GM21717 (cell line): ENCODE results near the gene FOLH1.
"Not testable (repeated sequence)": the region's sequence is repeated elsewhere in the genome, so short reads cannot be mapped to it uniquely, and the experiment has no call there.

Experiments used
- ATAC-seq: cut with Tn5 transposase; IDR thresholded peaks from one replicate; pipeline ENCODE4 v1.9.1; 2021; ENCODE audit warnings: mild to moderate bottlenecking, moderate library complexity; ENCODE audit not compliant: unreplicated experiment

FOLH1 gene

GRCh38 chr11:49184756-49185155 lies 23.6 kb downstream of the FOLH1 start:
- not testable (repeated sequence) for ATAC-seq

- not testable (repeated sequence) for ATAC-seq
Measured at GRCh38 chr11:49177936-49178335, 30.5 kb downstream of the FOLH1 start.

- not testable (repeated sequence) for ATAC-seq
Measured at GRCh38 chr11:49175378-49175777, 33.0 kb downstream of the FOLH1 start.

- not testable (repeated sequence) for ATAC-seq
Measured at GRCh38 chr11:49174691-49175366, 33.6 kb downstream of the FOLH1 start.

GRCh38 chr11:49171613-49172012 lies 36.8 kb downstream of the FOLH1 start:
- ATAC-seq: not testable (repeated sequence)

- ATAC-seq: not testable (repeated sequence)
Measured at GRCh38 chr11:49169579-49169978, 38.8 kb downstream of the FOLH1 start.

- ATAC-seq: not testable (repeated sequence)
Measured at GRCh38 chr11:49168992-49169391, 39.4 kb downstream of the FOLH1 start.

- ATAC-seq: no peak
Measured at GRCh38 chr11:49151211-49151610, 57.2 kb downstream of the FOLH1 start.

GRCh38 chr11:49102356-49102755 lies 106.0 kb downstream of the FOLH1 start:
- ATAC-seq: not testable (repeated sequence)
